Activated CD4-positive, alpha-beta T cell treated with anti-CD3 and anti-CD28 coated beads, Interleukin-2, amount 10 ng/mL, durations not matched to agents 24 days and 14 days (primary cell): ENCODE measurements around the gene CLASRP. TPM values are rescaled to one million over a fixed set of nuclear protein-coding genes. Genes with fewer than 3 reads are reported as not detected.

Experiments used
- DNase-seq: peaks from one replicate; pipeline ENCODE4 v3.0.0; 2022
- H3K27ac Mint-ChIP-seq: one replicate; pipeline ENCODE4 v1.8.0; 2022; ENCODE audit warnings: mild to moderate bottlenecking, mixed read lengths
- H3K27me3 Mint-ChIP-seq: one replicate; pipeline ENCODE4 v1.8.0; 2022; ENCODE audit warnings: mixed read lengths
- H3K36me3 Mint-ChIP-seq: one replicate; pipeline ENCODE4 v1.8.0; 2022; ENCODE audit warnings: low read depth, mild to moderate bottlenecking, mixed read lengths
- H3K4me1 Mint-ChIP-seq: one replicate; pipeline ENCODE4 v1.8.0; 2021; ENCODE audit warnings: mixed read lengths
- H3K4me3 Mint-ChIP-seq: one replicate; pipeline ENCODE4 v1.8.0; 2022; ENCODE audit warnings: mild to moderate bottlenecking, moderate library complexity, mixed read lengths
- H3K9me3 Mint-ChIP-seq: one replicate; pipeline ENCODE4 v1.8.0; 2021; ENCODE audit warnings: mixed read lengths
- intact Hi-C: fragments of 100-400 bp; cut with micrococcal nuclease; formaldehyde crosslinking; loops from one replicate; pipeline ENCODE4 v1.15.1; 2023
- total RNA-seq: library from RNA; stranded (reverse); gene quantifications from 2 replicates; pipeline ENCODE4 v1.2.3, GENCODE V29; 2022

The CLASRP gene
- total RNA-seq, 1 donor from 2014 or later, result 111 TPM

DNA sequence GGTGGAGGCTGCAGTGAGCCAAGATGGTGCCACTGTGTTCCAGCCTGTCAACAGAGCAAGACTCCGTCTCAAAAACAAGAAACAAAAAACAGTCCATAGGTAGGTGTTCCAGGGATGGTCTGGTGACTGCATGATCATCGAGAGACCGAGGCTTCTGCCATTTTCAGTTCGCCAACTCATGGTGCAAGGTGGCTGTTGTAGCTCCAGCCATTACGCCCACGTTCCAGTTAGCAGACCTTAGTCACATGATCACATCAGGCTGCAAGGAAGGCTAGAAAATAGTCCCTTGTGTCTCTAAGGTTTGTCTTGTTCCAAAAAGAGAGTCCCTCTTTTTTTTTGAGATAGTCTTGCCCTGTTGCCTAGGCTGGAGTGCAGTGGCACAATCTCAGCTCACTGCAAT lies 3.1 kb upstream of the CLASRP start:
- H3K9me3 Mint-ChIP-seq, result no peaks in the 10 kb centered on the region
- no peak for DNase-seq
- H3K4me3 Mint-ChIP-seq, result no peak overlapping the region
- no peak overlapping the region for H3K27ac Mint-ChIP-seq
- intact Hi-C loops, result no loop called here
- H3K36me3 Mint-ChIP-seq, result peaks cover 66% of the 10 kb centered on the region
- no peaks in the 10 kb centered on the region for H3K27me3 Mint-ChIP-seq
- peaks cover 14% of the 10 kb centered on the region for H3K4me1 Mint-ChIP-seq

DNA sequence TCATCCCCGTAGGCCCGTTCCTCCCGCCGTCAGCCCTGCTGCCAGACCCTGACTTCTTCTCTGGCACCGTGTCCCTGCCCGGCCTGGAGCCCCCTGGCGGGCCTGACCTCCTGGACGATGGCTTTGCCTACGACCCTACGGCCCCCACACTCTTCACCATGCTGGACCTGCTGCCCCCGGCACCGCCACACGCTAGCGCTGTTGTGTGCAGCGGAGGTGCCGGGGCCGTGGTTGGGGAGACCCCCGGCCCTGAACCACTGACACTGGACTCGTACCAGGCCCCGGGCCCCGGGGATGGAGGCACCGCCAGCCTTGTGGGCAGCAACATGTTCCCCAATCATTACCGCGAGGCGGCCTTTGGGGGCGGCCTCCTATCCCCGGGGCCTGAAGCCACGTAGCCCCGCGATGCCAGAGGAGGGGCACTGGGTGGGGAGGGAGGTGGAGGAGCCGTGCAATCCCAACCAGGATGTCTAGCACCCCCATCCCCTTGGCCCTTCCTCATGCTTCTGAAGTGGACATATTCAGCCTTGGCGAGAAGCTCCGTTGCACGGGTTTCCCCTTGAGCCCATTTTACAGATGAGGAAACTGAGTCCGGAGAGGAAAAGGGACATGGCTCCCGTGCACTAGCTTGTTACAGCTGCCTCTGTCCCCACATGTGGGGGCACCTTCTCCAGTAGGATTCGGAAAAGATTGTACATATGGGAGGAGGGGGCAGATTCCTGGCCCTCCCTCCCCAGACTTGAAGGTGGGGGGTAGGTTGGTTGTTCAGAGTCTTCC lies 1.3 kb upstream of the CLASRP start:
- intact Hi-C loops, result loop anchor here (1.0 to 2.0 kb wide), 5 partner anchors 21 to 147 kb away; partner anchors contain the start of genes CLPTM1, GEMIN7, PPP1R37 and TOMM40
- peaks cover 26% of the 10 kb centered on the region for H3K4me1 Mint-ChIP-seq
- no peak for DNase-seq
- no peaks in the 10 kb centered on the region for H3K9me3 Mint-ChIP-seq
- H3K4me3 Mint-ChIP-seq, result peak overlapping the region; percentile 63
- no peaks in the 10 kb centered on the region for H3K27me3 Mint-ChIP-seq
- H3K36me3 Mint-ChIP-seq, result peaks cover 64% of the 10 kb centered on the region
- H3K27ac Mint-ChIP-seq, result peak overlapping the region; percentile 29

GRCh38 chr19:45040059-45040771 lies 1.4 kb downstream of the CLASRP start:
- H3K27ac Mint-ChIP-seq, result peak overlapping the region; percentile 95
- intact Hi-C loops, result no loop called here

GRCh38 chr19:45041125-45041524 lies 2.3 kb downstream of the CLASRP start:
- intact Hi-C loops, result no loop called here
- H3K27ac Mint-ChIP-seq, result no peak overlapping the region
- peaks cover 34% of the 10 kb centered on the region for H3K4me1 Mint-ChIP-seq
- DNase-seq, result no peak
- H3K27me3 Mint-ChIP-seq, result no peaks in the 10 kb centered on the region
- H3K36me3 Mint-ChIP-seq, result peaks cover 60% of the 10 kb centered on the region
- H3K9me3 Mint-ChIP-seq, result no peaks in the 10 kb centered on the region
- peak overlapping the region; percentile 56 for H3K4me3 Mint-ChIP-seq

More at GRCh38 chr19:45040059-45040771, 1.4 kb downstream of the CLASRP start:
- peaks cover 60% of the 10 kb centered on the region for H3K36me3 Mint-ChIP-seq
- no peaks in the 10 kb centered on the region for H3K9me3 Mint-ChIP-seq
- no peaks in the 10 kb centered on the region for H3K27me3 Mint-ChIP-seq
- peak overlapping the region; percentile 88 for H3K4me3 Mint-ChIP-seq
- peaks cover 27% of the 10 kb centered on the region for H3K4me1 Mint-ChIP-seq
- DNase-seq, result no peak

DNA sequence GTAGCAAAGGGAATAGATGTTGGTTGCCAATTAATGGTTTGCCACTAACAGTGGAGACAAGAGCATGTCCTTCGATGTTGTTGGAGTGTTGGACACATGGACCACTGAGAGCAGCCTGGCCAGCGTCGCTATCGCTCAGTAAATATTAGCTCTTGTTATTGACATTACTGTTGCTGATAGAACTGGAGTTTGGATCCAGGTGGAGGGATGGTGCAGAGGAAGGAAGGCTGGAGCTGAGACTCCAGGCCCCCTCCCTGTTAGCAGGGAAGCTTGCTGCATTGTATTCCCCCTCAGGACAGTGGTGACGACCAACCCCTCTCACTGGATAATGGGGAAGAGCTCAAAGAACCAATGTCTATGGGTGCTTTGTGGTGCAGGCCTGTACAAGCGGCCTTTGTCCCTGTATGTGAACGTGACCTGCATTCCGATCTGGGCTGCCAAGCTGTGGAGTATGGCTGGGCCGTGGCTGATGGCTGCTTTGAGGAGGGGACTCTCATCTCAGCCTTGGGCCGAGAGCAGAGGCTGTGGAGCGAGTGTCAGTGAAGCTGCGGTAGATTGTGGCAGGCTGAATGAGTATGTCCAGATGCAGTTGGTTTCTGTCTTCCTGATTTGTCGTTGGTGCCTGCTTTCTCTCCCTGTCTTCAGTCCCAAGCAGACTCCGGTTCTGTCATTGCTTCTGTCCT lies 7.0 kb downstream of the CLASRP start:
- no peak overlapping the region for H3K27ac Mint-ChIP-seq
- intact Hi-C loops, result no loop called here

GRCh38 chr19:45046355-45046754 lies 7.5 kb downstream of the CLASRP start:
- DNase-seq, result no peak
- Mint-ChIP-seq H3K27me3 (no peaks in the 10 kb centered on the region), H3K4me3 (peak overlapping the region; percentile 56), H3K4me1 (peaks cover 41% of the 10 kb centered on the region), H3K27ac (no peak overlapping the region), H3K36me3 (peaks cover 47% of the 10 kb centered on the region), H3K9me3 (no peaks in the 10 kb centered on the region)
- intact Hi-C loops, result no loop called here

More for the DNA sequence above, 7.0 kb downstream of the CLASRP start:
- Mint-ChIP-seq H3K27me3 (no peaks in the 10 kb centered on the region), H3K9me3 (no peaks in the 10 kb centered on the region), H3K36me3 (peaks cover 48% of the 10 kb centered on the region), H3K4me1 (peaks cover 44% of the 10 kb centered on the region), H3K4me3 (no peak overlapping the region)
- DNase-seq, result no peak

DNA sequence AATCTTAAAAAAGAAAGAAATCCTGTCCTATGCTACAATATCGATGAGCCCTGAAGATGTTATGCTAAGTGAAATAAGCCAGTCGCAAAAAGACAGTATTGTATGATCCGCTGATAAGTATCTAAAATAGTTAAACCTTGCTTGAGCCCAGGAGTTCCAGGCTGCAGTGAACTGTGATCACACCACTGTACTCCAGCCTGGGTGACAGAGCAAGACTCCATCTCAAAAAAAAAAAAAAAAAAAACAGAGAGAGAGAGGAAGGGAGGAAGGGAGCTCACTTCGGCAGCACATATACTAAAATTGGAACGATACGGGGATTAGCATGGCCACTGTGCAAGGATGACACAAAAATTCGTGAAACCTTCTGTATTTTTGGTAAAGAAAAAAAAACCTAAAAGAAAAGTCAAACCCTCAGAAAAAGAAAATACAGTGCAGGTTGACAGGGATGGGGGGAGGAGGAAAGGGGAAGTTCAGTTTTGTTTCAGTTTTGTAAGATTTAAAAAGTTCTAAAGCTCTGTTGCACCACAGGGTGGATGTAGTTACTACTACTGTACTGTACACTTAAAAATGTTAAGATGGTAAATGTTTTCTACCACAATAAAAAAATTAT lies 8.4 kb downstream of the CLASRP start:
- intact Hi-C loops, result no loop called here
- no peak for DNase-seq
- H3K36me3 Mint-ChIP-seq, result peaks cover 41% of the 10 kb centered on the region
- no peaks in the 10 kb centered on the region for H3K9me3 Mint-ChIP-seq
- H3K4me3 Mint-ChIP-seq, result peak overlapping the region; percentile 56
- H3K27ac Mint-ChIP-seq, result peak overlapping the region; percentile 67
- no peaks in the 10 kb centered on the region for H3K27me3 Mint-ChIP-seq
- peaks cover 32% of the 10 kb centered on the region for H3K4me1 Mint-ChIP-seq

DNA sequence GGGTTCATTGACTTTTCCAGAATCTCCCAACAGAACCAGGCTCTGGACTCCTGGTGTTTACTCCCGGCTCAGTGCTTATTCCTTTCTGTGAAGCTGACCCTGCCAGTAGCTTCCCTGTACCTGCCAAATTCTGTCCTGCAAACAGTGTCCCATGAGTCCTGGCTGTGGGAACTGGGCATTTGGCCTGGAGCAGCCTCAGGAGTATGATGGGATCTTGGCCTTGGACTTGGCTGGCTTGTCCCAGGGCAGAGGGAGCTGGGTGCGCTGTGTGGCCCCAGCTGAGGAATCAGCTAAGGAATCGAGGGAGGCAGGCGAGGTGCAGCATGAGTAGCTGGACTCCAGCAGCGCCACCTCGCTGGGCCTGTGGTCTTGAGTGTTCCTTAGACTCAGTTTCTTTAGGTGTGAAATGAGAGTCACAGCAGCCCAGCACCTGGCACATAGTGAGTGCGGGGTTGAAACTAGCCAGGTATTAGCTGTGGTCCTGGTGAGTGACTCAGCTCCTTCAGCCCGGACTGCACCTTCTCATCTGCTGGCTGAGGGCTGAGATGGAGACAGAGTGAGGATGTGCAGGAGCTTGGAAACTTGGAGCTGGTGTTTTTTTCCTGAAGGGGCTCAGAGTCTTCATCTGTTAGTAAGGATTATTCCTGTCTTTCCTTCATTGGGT lies 10.4 kb downstream of the CLASRP start:
- DNase-seq, result no peak
- peak overlapping the region; percentile 34 for H3K27ac Mint-ChIP-seq
- no peaks in the 10 kb centered on the region for H3K27me3 Mint-ChIP-seq
- peaks cover 40% of the 10 kb centered on the region for H3K36me3 Mint-ChIP-seq
- H3K9me3 Mint-ChIP-seq, result no peaks in the 10 kb centered on the region
- intact Hi-C loops, result no loop called here
- no peak overlapping the region for H3K4me3 Mint-ChIP-seq
- H3K4me1 Mint-ChIP-seq, result peaks cover 32% of the 10 kb centered on the region

DNA sequence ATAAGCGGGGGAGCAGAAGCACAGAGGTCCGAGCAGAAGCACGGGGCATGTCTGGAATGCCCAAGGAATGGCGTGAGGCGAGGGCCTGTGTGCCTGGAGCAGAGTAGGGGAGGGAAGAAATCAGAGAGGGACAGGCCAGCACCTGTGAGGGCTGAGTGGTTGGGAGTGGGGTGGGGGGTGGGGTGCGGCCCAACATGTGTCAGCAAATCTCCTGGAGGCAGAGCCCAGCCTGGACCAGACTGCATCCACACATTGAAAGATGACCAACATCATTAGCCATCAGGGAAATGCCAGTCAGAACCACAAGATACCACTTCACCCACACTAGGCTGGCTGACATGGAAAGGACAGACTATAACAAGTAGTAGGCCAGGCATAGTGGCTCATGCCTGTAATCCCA lies 11.2 kb downstream of the CLASRP start:
- Mint-ChIP-seq H3K9me3 (no peaks in the 10 kb centered on the region), H3K27me3 (no peaks in the 10 kb centered on the region), H3K27ac (no peak overlapping the region), H3K4me3 (no peak overlapping the region), H3K36me3 (peaks cover 41% of the 10 kb centered on the region), H3K4me1 (peaks cover 31% of the 10 kb centered on the region)
- intact Hi-C loops, result no loop called here
- DNase-seq, result no peak

- Mint-ChIP-seq H3K4me3 (no peak overlapping the region), H3K27me3 (no peaks in the 10 kb centered on the region), H3K4me1 (peaks cover 16% of the 10 kb centered on the region), H3K9me3 (no peaks in the 10 kb centered on the region), H3K27ac (no peak overlapping the region), H3K36me3 (peaks cover 37% of the 10 kb centered on the region)
- intact Hi-C loops, result no loop called here
- no peak for DNase-seq
These were observed 13.2 kb downstream of the CLASRP start for GRCh38 chr19:45051929-45052579.

DNA sequence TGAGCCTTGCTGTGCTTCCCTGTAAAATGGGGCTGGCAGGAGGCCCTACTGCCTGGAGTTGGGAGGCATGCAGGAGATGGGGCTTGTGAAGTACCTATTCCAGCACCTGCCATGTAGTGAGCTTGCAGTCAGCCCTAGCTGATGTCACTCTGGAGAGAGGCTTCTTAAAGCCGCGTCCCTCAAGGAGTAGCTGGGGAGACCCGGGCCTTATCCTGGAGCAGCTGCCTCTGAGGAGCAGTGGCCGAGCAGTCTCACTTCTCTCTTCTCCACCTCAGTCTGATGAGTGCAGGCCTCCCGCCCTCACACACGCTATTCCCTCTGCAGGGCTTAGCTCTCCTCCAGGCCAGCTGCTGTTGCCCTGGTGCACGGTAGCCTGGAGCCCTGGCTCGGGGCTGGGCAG lies 18.0 kb downstream of the CLASRP start:
- peaks cover 63% of the 10 kb centered on the region for H3K36me3 Mint-ChIP-seq
- intact Hi-C loops, result no loop called here
- H3K9me3 Mint-ChIP-seq, result no peaks in the 10 kb centered on the region
- no peak for DNase-seq
- H3K4me1 Mint-ChIP-seq, result peaks cover 4% of the 10 kb centered on the region
- no peaks in the 10 kb centered on the region for H3K27me3 Mint-ChIP-seq
- H3K4me3 Mint-ChIP-seq, result no peak overlapping the region
- H3K27ac Mint-ChIP-seq, result no peak overlapping the region

DNA sequence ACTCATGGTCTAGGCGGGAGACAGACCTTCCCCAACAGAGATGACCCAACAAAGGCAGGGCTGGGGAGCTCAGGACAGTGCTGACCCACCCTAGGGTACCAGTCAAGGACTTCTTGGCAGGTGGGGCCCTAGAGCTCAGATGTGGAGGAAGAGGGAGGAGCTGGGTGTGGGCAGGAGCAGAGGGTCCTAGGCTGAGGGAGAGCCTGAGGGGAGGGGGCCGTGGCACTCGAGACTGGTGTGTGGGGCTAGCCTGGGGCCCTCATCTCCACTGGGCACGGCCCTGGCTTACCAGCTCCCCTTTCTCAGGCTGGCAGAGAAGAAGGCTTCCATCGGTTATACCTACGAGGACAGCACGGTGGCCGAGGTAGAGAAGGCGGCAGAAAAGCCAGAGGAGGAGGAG lies 18.6 kb downstream of the CLASRP start:
- peaks cover 60% of the 10 kb centered on the region for H3K36me3 Mint-ChIP-seq
- H3K4me3 Mint-ChIP-seq, result no peak overlapping the region
- intact Hi-C loops, result no loop called here
- H3K4me1 Mint-ChIP-seq, result peaks cover 4% of the 10 kb centered on the region
- DNase-seq, result no peak
- H3K9me3 Mint-ChIP-seq, result no peaks in the 10 kb centered on the region
- no peaks in the 10 kb centered on the region for H3K27me3 Mint-ChIP-seq
- H3K27ac Mint-ChIP-seq, result no peak overlapping the region
